RCC 7860 (cell line): ENCODE measurements around the gene ITGA7.

Experiments used
- DNase-seq: peaks from one replicate; pipeline ENCODE4 v3.0.0-alpha.2; 2015; ENCODE audit warnings: low spot score
- FAIRE-seq: peaks from 2 replicates; lab custom pipeline; 2012; peaks lifted over from hg19 to GRCh38; lab: Jason Lieb, UNC

The ITGA7 gene

GRCh38 chr12:55707841-55708694 lies at the start of gene ITGA7:
Gene ITGA7, minus strand, starts transcription at chr12:55707904. Its CDS starts 222 bp downstream, at chr12:55707682.
- DNase-seq, result no peak
- no peak for FAIRE-seq

- DNase-seq (no peak), FAIRE-seq (no peak)
Observed at GRCh38 chr12:55755246-55755645, 47.5 kb upstream of the ITGA7 start.

GRCh38 chr12:55748230-55748993 lies 40.7 kb upstream of the ITGA7 start:
- no peak for FAIRE-seq
- DNase-seq, result no peak

- FAIRE-seq (no peak), DNase-seq (no peak)
Observed at GRCh38 chr12:55746913-55747231, 39.2 kb upstream of the ITGA7 start.

GRCh38 chr12:55746174-55746912 lies 38.6 kb upstream of the ITGA7 start:
- FAIRE-seq, result no peak
- DNase-seq, result no peak

- no peak for FAIRE-seq
Observed at GRCh38 chr12:55745361-55746173, 37.9 kb upstream of the ITGA7 start.

GRCh38 chr12:55744340-55745030 lies 36.8 kb upstream of the ITGA7 start:
- FAIRE-seq, result no peak
- DNase-seq, result no peak

More at GRCh38 chr12:55745361-55746173, 37.9 kb upstream of the ITGA7 start:
- DNase-seq, result no peak

GRCh38 chr12:55743406-55744339 lies 36.0 kb upstream of the ITGA7 start:
- DNase-seq (peak; percentile 49), FAIRE-seq (no peak)

- FAIRE-seq, result no peak
Observed at GRCh38 chr12:55742719-55743405, 35.2 kb upstream of the ITGA7 start, which contains the start of gene GDF11. Gene GDF11, plus strand, starts transcription at chr12:55743122. Its CDS starts 195 bp downstream, at chr12:55743317.

GRCh38 chr12:55741931-55742680 lies 34.4 kb upstream of the ITGA7 start:
- FAIRE-seq, result no peak
- DNase-seq, result no peak

More at GRCh38 chr12:55742719-55743405, 35.2 kb upstream of the ITGA7 start, which contains the start of gene GDF11:
- peak; percentile 41 for DNase-seq

GRCh38 chr12:55739025-55739378 lies 31.3 kb upstream of the ITGA7 start:
- no peak for FAIRE-seq

GRCh38 chr12:55738123-55739024 lies 30.7 kb upstream of the ITGA7 start:
- DNase-seq, result peak; percentile 54
- peak; percentile 76 for FAIRE-seq

More at GRCh38 chr12:55739025-55739378, 31.3 kb upstream of the ITGA7 start:
- DNase-seq, result no peak

- DNase-seq, result no peak
- FAIRE-seq, result no peak
Observed at GRCh38 chr12:55737581-55738122, 29.9 kb upstream of the ITGA7 start.

GRCh38 chr12:55736780-55737580 lies 29.3 kb upstream of the ITGA7 start:
- DNase-seq, result peak; percentile 55
- no peak for FAIRE-seq

- DNase-seq, result no peak
- no peak for FAIRE-seq
Observed at GRCh38 chr12:55736076-55736475, 28.4 kb upstream of the ITGA7 start.
